HepG2 (cell line): ENCODE results near the gene IL17RB. TPM values are rescaled to one million over a fixed set of nuclear protein-coding genes. Genes with fewer than 3 reads are reported as not detected.

Experiments
- ATF4 ChIP-seq, 2 experiments: fragments of 450-650 bp in 1 of 2; sonication (generic) in 1 of 2; formaldehyde crosslinking; IDR thresholded peaks; 2 replicates each; pipeline versions ENCODE4 v1.5.0 to v1.8.0; 2020 to 2022; ENCODE audit warnings: mild to moderate bottlenecking in 1 of 2, missing genetic modification reagents in 1 of 2
- CHD2 ChIP-seq: IDR thresholded peaks from 2 replicates; pipeline ENCODE4 v1.6.1; 2011; ENCODE audit warnings: low read depth, low read length, improper control_type of control experiment
- ELF4 ChIP-seq: sonication (generic); formaldehyde crosslinking; IDR thresholded peaks from 2 replicates; pipeline ENCODE4 v1.5.0; 2020; ENCODE audit warnings: missing genetic modification reagents, mild to moderate bottlenecking, moderate library complexity, borderline replicate concordance
- KDM3A ChIP-seq: IDR thresholded peaks from 2 replicates; pipeline ENCODE4 v1.6.1; 2018; ENCODE audit warnings: low read depth, missing compliant biosample characterization
- KIAA2018 ChIP-seq: sonication (generic); formaldehyde crosslinking; IDR thresholded peaks from 2 replicates; pipeline ENCODE4 v1.5.0; 2020; ENCODE audit warnings: mild to moderate bottlenecking, missing genetic modification reagents, borderline replicate concordance
- MTF1 ChIP-seq: sonication (generic); formaldehyde crosslinking; IDR thresholded peaks from 2 replicates; pipeline ENCODE4 v1.5.0; 2020; ENCODE audit warnings: missing genetic modification reagents
- RELA ChIP-seq: sonication (generic); formaldehyde crosslinking; IDR thresholded peaks from 2 replicates; pipeline ENCODE4 v1.4.0; 2020; ENCODE audit warnings: missing genetic modification reagents
- THAP8 ChIP-seq: sonication (generic); formaldehyde crosslinking; IDR thresholded peaks from 2 replicates; pipeline ENCODE4 v1.5.1; 2020; ENCODE audit warnings: missing genetic modification reagents, mild to moderate bottlenecking, borderline replicate concordance
- TRIM24 ChIP-seq: sonication (generic); formaldehyde crosslinking; IDR thresholded peaks from 2 replicates; pipeline ENCODE4 v1.8.0; 2022; ENCODE audit warnings: mild to moderate bottlenecking, missing genetic modification reagents
- ZBTB8A ChIP-seq: sonication (generic); formaldehyde crosslinking; IDR thresholded peaks from 2 replicates; pipeline ENCODE4 v1.4.0; 2020; ENCODE audit warnings: mild to moderate bottlenecking, low read depth, missing genetic modification reagents, borderline replicate concordance
- ZNF280B ChIP-seq: sonication (generic); formaldehyde crosslinking; IDR thresholded peaks from 2 replicates; pipeline ENCODE4 v1.5.0; 2020; ENCODE audit warnings: missing genetic modification reagents, mild to moderate bottlenecking, borderline replicate concordance
- ZNF556 ChIP-seq: sonication (generic); formaldehyde crosslinking; IDR thresholded peaks from 2 replicates; pipeline ENCODE4 v1.4.0; 2020; ENCODE audit warnings: mild to moderate bottlenecking, missing genetic modification reagents, borderline replicate concordance
- polyA plus RNA-seq, 8 experiments: library from polyadenylated mRNA; depleted of rRNA in 3 of 8; stranded (reverse) in 7 of 8; unstranded in 1 of 8; fragments of >200 nt; fragmentation: Illumina TruSeq in 4 of 8; extraction: Trizol in 4 of 8; gene quantifications; 2 replicates each; pipeline versions ENCODE4 v1.2.1 to v1.2.3, GENCODE V29; 2011 to 2016; ENCODE audit warnings: low read depth in 4 of 8, missing spikeins in 1 of 8, mixed read lengths in 1 of 8; ENCODE audit not compliant: insufficient read depth in 1 of 8
- total RNA-seq, 5 experiments: library from RNA; depleted of rRNA; stranded (reverse); fragments of >200 nt; fragmentation: Illumina TruSeq; extraction: Trizol; gene quantifications; 2 replicates each; pipeline ENCODE4 v1.2.3, GENCODE V29; 2016; ENCODE audit warnings: low read depth in 1 of 5

Gene IL17RB
- total and polyA plus RNA-seq, 2 of the 13 experiments (the other 11 are each of a cell fraction or from before 2014, with no cell fraction given) = 130 to 190 TPM

- TF ChIP-seq KIAA2018 (CRISPR knock-in tag) (no peak), MTF1 (CRISPR knock-in tag) (no peak), KDM3A (CRISPR knock-in tag) (no peak), TRIM24 (CRISPR knock-in tag) (no peak), RELA (CRISPR knock-in tag) (no peak), ATF4 (CRISPR knock-in tag; IDR thresholded peaks at IDR 0.05) (no peak), ELF4 (CRISPR knock-in tag) (no peak), ZBTB8A (no peak), ZNF280B (CRISPR knock-in tag) (no peak), CHD2 (no peak), THAP8 (CRISPR knock-in tag) (0 out of 2 replicates have a peak, but pooled peaks have one; percentile 12), ZNF556 (CRISPR knock-in tag) (no peak)
These were observed 1.1 kb upstream of the IL17RB start (continued) for GRCh38 chr3:53845103-53845880.
